Endometrium (tissue), 2 donors: ENCODE results near the gene SLC9A2.

Experiments
- FAIRE-seq: peaks from 2 replicates; lab custom pipeline; 2012; peaks lifted over from hg19 to GRCh38; lab: Jason Lieb, UNC
- donor health status: control.
- donor health status: control.

SLC9A2 gene

DNA sequence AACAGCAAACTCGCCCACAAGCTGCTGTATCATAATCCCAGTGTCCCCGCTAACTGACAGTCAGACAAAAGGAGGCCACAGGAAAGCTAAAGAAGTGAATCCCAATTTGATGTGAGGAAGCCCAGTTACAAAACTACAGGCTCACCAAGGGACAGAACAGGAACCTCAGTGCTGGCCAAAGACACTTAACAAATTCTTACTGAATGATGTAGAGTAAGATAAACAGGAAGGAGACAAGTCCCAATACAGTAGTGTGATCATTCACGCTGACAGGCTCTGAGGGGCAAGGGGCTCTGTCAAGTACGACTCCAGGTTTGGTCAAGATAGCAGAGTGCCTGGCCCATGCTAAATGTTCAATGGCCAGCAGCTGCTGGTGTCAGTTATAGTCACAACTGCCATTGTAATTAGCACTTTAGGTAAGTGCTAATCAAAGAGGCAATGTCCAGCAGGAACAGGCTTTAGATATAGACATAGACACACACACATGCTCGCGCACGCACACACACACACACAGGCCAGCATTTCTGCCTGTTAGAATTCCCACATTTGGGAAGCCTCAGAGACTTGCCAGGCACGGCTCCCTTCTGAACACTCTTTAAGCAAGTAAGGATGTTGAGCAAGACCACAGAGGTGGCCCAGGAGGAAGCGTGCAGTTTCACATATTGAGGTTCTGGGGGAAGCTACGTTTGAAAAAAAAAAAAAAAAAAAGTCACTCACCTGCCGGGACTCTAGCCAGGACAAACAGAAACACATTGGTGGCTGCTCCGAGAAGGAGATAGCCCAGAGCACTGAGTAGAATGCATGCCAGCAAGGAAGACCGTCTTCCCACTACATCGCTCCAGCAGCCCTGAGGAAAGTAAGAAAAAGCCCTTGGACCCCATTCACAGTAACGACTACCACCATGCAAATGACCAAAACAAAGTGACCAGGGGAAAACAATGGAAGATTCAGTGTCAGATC, 107.1 kb downstream of the SLC9A2 start:
- no peak for FAIRE-seq

DNA sequence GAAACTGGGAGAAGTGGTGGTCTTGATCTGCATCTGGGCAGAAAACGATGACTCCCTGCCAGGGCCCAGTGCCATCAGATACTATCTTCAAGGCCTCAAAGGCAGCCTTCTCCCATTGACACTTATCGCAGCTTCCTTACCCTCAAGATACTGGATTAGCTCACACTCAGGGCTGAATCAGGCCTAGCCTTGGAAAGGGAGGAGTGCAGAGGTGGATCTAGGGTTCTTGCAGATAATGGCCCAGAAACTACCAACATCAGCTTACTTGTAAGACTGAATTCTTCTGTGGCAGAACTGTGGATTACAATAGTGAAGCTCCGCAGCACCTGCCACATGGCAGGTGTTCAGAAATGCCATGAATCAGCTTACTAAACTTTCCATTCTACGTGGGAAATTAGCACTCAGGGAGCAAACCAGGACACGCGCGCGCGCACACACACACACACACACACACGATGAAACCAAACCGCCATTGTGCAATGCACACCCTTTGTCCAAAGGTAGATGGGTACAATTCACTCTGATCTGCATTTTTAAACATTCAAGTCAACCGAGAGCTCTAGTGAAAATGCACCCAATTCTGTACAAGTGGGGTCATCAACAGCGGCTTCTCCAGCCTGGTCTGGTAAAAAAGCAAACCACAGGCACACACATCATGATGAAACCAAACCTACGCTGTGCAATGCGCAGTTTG, 116.2 kb downstream of the SLC9A2 start:
- no peak for FAIRE-seq

GRCh38 chr2:102736110-102736409, 116.7 kb downstream of the SLC9A2 start:
- no peak for FAIRE-seq

DNA sequence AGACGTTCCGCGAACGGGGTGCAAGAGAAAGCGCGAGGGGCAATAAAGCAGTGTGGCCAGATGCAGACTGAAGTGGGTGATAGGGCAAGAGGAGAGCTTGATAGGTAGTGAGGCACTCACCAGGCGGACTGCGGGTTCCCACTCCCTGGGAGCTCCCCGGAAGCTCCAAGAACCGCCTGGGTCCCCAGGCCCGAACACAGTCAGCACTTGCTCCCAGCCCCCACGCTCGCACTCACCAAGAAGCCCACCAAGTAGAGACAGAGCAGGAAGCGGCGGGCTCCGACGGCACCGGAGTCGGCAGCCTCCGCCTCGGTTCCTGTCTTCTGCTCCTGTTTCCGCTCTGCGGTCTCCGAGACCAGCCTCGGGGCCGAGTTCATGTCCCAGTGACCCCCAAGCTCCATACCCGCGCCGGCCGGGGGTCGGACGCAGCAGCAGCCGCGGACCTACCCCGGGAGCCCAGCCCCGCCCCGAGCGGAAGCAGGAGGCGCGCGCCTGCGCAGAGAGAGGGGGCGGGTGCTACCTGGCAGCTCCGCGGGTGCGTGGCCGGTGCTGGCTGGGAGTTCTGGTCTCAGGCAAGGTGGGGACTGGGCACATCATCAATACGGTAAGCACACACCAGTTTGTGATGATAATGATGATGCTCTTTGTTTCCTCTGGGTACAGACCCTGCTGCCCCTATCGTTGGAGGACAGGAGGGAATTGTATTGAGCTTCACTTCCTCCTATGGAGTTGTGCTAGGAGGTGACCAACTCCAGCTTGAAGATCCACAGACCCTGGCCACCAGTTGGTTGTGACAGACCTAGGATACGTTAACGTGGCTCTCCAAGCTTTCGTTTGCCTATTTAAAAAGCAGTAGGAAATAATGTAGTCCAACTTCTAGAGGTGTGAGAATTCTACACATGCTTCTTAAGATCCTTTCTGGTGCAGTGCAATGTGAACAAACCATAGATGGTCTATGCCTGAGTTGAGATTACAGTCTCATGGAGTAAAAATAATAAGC, 117.4 kb downstream of the SLC9A2 start:
- FAIRE-seq: no peak

DNA sequence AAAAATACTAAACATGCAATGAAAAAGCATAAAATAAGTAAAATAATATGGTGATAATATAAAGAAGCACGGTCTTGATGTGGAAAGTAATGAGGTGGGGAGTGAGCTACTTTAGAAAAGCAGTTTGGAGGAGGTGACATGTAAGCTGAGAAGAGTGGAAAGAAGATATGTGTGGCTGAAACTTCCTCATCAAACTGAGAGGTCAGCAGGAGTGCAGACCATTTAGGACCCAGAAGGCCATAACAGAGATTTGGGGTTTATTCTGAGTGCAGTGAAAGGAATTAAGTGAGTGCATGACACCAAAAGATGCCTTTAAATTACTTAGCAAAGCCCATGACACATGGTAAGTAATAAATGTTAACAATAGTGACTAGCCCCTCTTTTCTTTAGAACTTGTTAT, 118.1 kb downstream of the SLC9A2 start:
- FAIRE-seq: no peak

DNA sequence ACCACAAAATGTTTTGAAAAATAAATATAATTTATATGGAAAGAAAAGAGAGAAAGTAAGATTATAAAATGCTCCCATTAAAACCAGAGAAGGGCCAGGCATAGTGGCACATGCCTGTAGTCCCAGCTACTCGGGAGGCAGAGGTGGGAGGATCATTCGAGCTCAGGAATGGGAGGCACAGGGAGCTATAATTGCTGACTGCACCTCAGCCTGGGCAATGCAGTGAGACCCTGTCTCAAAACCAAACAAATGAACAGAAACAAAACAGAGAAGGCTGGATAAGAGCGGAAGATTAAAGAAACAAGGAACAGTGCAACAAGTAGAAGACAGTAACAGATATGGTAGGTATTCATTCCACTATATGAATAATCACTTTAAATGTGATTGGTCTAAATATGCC, 123.9 kb downstream of the SLC9A2 start:
- no peak for FAIRE-seq

- FAIRE-seq: no peak
These were observed 128.8 kb downstream of the SLC9A2 start for GRCh38 chr2:102748107-102748506.

- no peak for FAIRE-seq
These were observed 130.6 kb downstream of the SLC9A2 start for GRCh38 chr2:102749938-102750337.

GRCh38 chr2:102753563-102754159, 134.3 kb downstream of the SLC9A2 start:
- no peak for FAIRE-seq

DNA sequence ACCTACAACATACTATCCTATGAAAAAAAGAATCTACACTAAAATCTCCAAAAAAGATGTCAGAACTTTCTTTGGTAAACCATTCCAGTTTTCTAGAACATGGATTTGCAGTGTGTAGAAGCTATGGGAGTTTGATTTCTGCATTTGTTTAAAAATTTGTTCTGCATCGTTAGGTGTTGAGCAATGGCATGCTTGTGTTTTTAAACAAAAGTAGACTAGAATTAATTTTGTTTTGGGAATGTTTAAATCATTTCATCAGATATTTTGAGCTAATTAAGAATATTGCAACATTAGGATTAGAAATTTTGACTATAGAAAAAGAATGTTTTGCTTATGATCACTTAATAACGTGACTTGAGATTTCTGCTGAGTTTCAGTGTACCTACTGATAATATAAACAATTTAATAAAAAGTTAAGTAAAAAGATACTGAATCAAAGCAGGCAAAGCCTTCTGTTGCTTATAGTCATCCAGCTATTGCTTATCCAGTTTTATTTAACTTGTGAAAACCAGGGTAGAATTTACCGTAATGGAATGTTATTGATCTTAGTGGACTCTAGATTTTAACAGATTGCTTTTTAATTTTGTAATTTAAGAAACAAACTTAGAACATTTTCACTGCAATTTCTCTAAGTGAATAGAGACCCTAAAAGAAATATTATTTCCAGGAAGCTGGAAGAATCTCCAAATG, 135.2 kb downstream of the SLC9A2 start:
- no peak for FAIRE-seq

- FAIRE-seq: no peak
These were observed 135.9 kb downstream of the SLC9A2 start for GRCh38 chr2:102755284-102755683.

DNA sequence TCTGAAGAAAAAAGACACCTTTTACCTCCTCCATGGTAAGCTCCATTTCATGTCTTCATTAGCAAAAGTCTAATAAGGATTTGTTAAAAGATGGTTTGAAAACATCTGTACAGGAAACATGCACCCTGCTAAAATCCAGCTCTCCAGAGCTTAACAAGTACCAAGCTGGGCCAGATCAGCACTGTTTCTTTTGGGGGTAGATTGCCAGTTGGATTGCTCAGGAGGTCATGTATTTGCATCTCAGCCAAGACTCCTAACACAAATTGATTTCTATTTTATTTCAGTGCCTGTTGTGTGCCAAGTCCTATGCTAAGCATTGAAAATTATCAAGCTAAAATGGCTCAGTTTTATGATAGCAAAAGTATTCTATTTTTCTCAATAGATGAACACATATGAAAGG, 139.1 kb downstream of the SLC9A2 start:
- FAIRE-seq: no peak
